Keratinocyte (primary cell): ENCODE measurements around the gene ATG10.

Experiments used
- CTCF ChIP-seq, 3 experiments: IDR thresholded peaks in 1 of 3; conservative IDR thresholded peaks in 1 of 3; optimal IDR thresholded peaks in 1 of 3; 2 replicates in 2 of 3; 3 replicates in 1 of 3; pipeline versions ENCODE3 to v1.5.1; 2011; ENCODE audit warnings: low read length in 3 of 3, mild to moderate bottlenecking in 3 of 3, moderate library complexity in 2 of 3, control low read depth in 1 of 3, inconsistent platforms in 1 of 3; ENCODE audit not compliant: insufficient read depth in 2 of 3; ENCODE audit errors: extremely low read depth in 1 of 3
- EZH2 ChIP-seq: IDR thresholded peaks from one replicate; pipeline ENCODE4 v1.6.1; 2012; ENCODE audit warnings: inconsistent platforms, mild to moderate bottlenecking, low read length, moderate library complexity

GRCh38 chr5:82296929-82297328, 325.1 kb downstream of the ATG10 start:
- no peak for TF ChIP-seq CTCF (optimal IDR thresholded peaks at IDR 0.05 in 1 of 3, IDR thresholded peaks at IDR 0.05 in 1 of 3, conservative IDR thresholded peaks at IDR 0.05 in 1 of 3; ENCODE audit: extremely low read depth in 1 of 3, insufficient read depth in 2 of 3, low read length in 3 of 3)
- TF ChIP-seq EZH2, result no peak
